GM12864 (cell line): ENCODE results near the gene PLXDC2.
"Not testable (repeated sequence)": the region's sequence is repeated elsewhere in the genome, so short reads cannot be mapped to it uniquely, and the experiment has no call there.

Experiments
- DNase-seq: peaks from one replicate; pipeline ENCODE4 v3.0.0-alpha.2; 2011; ENCODE audit warnings: low read depth
- H3K4me3 ChIP-seq: 2 replicates; pipeline ENCODE4 v1.5.1; 2011; ENCODE audit warnings: mild to moderate bottlenecking, low read depth, low read length, control low read depth
- TF ChIP-seq, protein P1 (sequence below): IDR thresholded peaks from 2 replicates; pipeline ENCODE4 v1.5.1; 2011; ENCODE audit warnings: low read depth, mild to moderate bottlenecking, moderate library complexity, low read length, control low read depth, inconsistent platforms; ENCODE audit errors: missing control alignments

Gene PLXDC2

DNA sequence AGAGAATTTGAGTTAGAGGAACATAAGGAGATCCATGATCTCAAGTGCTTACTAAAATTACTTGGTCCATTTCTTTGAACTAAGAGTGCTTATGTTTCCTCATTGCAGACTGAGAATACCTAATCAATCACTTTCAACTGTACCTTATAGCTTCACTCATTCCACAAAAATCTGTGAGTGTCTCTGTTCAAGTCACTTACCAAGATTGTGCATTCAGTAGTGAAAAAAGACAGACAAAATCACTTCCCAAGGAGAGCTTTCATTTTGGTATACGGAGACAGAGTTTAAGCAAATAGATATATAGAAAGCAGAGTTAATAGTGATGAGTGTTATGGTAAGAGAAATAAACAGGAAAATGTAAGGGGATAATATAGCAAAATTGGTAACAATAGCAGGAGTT lies 364.5 kb downstream of the PLXDC2 start:
- no peak for DNase-seq
- TF ChIP-seq, protein P1, sequence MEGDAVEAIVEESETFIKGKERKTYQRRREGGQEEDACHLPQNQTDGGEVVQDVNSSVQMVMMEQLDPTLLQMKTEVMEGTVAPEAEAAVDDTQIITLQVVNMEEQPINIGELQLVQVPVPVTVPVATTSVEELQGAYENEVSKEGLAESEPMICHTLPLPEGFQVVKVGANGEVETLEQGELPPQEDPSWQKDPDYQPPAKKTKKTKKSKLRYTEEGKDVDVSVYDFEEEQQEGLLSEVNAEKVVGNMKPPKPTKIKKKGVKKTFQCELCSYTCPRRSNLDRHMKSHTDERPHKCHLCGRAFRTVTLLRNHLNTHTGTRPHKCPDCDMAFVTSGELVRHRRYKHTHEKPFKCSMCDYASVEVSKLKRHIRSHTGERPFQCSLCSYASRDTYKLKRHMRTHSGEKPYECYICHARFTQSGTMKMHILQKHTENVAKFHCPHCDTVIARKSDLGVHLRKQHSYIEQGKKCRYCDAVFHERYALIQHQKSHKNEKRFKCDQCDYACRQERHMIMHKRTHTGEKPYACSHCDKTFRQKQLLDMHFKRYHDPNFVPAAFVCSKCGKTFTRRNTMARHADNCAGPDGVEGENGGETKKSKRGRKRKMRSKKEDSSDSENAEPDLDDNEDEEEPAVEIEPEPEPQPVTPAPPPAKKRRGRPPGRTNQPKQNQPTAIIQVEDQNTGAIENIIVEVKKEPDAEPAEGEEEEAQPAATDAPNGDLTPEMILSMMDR: no peak
- no peak overlapping the region for H3K4me3 ChIP-seq

GRCh38 chr10:20181434-20181833 lies 365.2 kb downstream of the PLXDC2 start:
- no peak for DNase-seq
- H3K4me3 ChIP-seq: no peak overlapping the region
- TF ChIP-seq, protein P1: no peak

DNA sequence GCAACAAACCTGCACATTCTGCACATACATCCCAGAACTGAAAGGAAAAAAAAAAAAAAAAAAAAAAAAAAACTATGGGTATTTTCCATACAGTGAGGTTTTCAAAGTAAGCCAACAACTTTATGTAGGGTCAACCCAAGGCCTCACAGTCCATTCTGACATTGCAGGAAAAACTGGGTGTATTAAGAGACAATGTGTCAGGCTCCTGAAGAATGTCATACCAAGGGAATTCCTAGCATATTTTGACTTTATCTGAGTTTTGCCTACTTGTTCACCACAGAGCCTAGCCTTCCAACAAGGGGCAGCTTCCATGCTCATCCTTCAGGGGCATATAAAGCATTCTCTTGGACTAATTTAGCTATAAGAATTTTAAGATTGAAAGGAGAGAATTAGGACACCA lies 368.9 kb downstream of the PLXDC2 start:
- no peak overlapping the region for H3K4me3 ChIP-seq
- DNase-seq: no peak
- TF ChIP-seq, protein P1: no peak

- H3K4me3 ChIP-seq, DNase-seq: not testable (repeated sequence)
These were observed 375.2 kb downstream of the PLXDC2 start for GRCh38 chr10:20191392-20191791.

DNA sequence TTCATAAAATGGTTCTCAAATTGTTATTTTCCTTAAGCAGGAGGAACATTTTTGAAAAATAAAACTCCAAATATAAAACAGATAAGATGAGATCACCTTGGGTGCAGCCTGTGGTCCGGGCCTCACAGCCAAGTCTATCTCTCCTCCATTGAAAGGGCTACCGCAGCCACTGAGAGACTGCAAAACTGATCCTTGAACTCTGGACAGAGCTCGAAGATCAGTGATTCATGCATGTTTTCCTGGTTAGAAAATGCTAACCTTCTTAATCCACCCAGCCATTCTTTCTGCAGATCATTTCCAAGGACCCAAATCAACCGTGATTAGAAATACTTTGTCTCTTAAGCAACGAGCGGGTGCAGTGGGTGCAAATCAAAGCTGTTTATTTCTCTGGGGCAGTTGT lies 378.8 kb downstream of the PLXDC2 start:
- no peak overlapping the region for H3K4me3 ChIP-seq
- TF ChIP-seq, protein P1: no peak
- no peak for DNase-seq

DNA sequence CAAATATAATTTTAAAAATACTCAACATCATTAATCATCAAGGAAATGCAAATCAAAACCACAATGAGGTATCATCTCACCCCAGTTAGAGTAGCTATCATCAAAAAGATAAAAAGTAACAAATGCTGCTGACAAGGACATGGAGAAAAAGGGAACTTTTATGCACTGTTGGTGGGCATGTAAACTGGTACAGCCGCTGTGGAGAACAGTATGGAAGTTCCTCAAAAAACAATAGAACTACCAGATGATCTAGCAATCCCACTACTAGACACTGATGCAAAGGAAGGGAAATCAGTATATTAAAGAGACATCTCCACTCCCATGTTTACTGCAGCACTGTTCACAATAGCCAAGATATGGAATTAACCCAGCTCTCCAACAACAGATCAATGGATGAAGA lies 384.5 kb downstream of the PLXDC2 start:
- no peak overlapping the region for H3K4me3 ChIP-seq
- TF ChIP-seq, protein P1: no peak
- DNase-seq: no peak

GRCh38 chr10:20202337-20202736 lies 386.1 kb downstream of the PLXDC2 start:
- TF ChIP-seq, protein P1: no peak
- H3K4me3 ChIP-seq: no peak overlapping the region
- DNase-seq: no peak

DNA sequence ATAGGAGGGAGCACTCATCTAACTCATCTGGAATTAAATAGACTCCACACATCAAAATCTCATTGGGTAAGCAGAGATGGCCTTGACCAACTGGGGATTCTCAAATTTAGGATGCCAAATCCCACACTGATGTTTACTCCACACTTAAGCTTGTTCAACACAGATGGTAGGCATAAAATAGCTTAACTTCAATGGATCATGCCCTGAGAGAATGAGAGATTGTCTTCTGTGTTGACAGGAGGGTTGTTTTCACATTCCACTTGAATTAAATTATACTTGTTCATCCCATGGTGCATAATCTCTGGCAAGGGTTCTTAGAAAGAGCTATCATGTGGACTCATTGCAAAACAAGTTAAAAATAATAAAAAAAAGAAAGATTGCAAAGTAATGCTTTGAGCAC lies 391.4 kb downstream of the PLXDC2 start:
- no peak for DNase-seq
- no peak overlapping the region for H3K4me3 ChIP-seq
- TF ChIP-seq, protein P1: no peak

DNA sequence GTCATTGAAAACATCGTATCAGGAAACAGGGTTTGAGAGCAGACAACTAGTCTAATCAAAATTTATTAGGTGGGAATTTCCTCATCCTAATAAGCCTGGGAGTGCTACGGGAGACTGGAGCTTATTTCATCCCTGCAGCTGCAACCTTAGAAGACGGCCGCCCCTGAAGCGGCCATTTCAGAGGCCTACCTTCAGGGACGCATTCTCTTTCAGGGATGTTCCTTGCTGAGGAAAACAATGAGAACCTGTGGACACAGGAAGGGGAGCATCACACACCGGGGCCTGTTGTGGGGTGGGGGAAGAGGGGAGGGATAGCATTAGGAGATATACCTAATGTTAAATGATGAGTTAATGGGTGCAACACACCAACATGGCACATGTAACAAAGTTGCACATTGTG lies 392.9 kb downstream of the PLXDC2 start:
- H3K4me3 ChIP-seq, DNase-seq: not testable (repeated sequence)
